Esophagus muscularis mucosa (tissue), 4 donors: Measurements from ENCODE around the gene PTPRN2.

Source experiments
- CTCF ChIP-seq, 3 experiments: fragments of 200-600 bp in 2 of 3; fragments of 450-650 bp in 1 of 3; sonication (generic) in 2 of 3; IDR thresholded peaks; one replicate each; pipeline ENCODE4 v1.5.1; 2017 to 2019; ENCODE audit warnings: antibody characterized with exemption in 3 of 3, mild to moderate bottlenecking in 2 of 3, moderate library complexity in 1 of 3
- EP300 ChIP-seq: sonication (generic); formaldehyde crosslinking; IDR thresholded peaks from one replicate; pipeline ENCODE4 v1.6.1; 2017; ENCODE audit warnings: antibody characterized with exemption
- POLR2A ChIP-seq: fragments of 450-650 bp; IDR thresholded peaks from one replicate; pipeline ENCODE4 v1.6.1; 2017; ENCODE audit warnings: antibody characterized with exemption, moderate library complexity, mild to moderate bottlenecking, low read depth
- POLR2AphosphoS5 ChIP-seq, 2 donors: sonication (generic); formaldehyde crosslinking; IDR thresholded peaks; one replicate each; pipeline ENCODE4 v1.6.1; 2017; ENCODE audit warnings: antibody characterized with exemption in 2 of 2

- no peak for TF ChIP-seq POLR2A
- no peak for TF ChIP-seq CTCF (IDR thresholded peaks at IDR 0.05)
- TF ChIP-seq EP300, result no peak
- TF ChIP-seq POLR2AphosphoS5 (IDR thresholded peaks at IDR 0.05), result no peak
Measured at GRCh38 chr7:157637216-157637949, 950.2 kb downstream of the PTPRN2 start.
